T-helper 17 cell (primary cell): Measurements from ENCODE around the gene B3GNT3. TPM values are rescaled to one million over a fixed set of nuclear protein-coding genes. Genes with fewer than 3 reads are reported as not detected.

ENCODE experiments used
- ATAC-seq: fragments of 150-1000 bp; cut with Tn5 transposase; 2 replicates; pipeline ENCODE4 v1.10.0; 2021; ENCODE audit warnings: mild to moderate bottlenecking, moderate library complexity
- DNase-seq, 3 donors: peaks; one replicate each; pipeline versions ENCODE4 v3.0.0 to v3.0.0-alpha.2; 2020 to 2021
- H3K9me3 ChIP-seq: one replicate; pipeline ENCODE4 v1.7.0; 2013; ENCODE audit warnings: low read length, mild to moderate bottlenecking; ENCODE audit not compliant: control insufficient read depth, poor library complexity, severe bottlenecking
- H3K27ac Mint-ChIP-seq: one replicate; pipeline ENCODE4 v1.8.0; 2022; ENCODE audit warnings: mild to moderate bottlenecking, moderate library complexity, mixed read lengths
- H3K27me3 Mint-ChIP-seq: one replicate; pipeline ENCODE4 v1.8.0; 2022; ENCODE audit warnings: mixed read lengths
- H3K36me3 Mint-ChIP-seq: one replicate; pipeline ENCODE4 v1.8.0; 2022; ENCODE audit warnings: low read depth, mixed read lengths
- H3K4me1 Mint-ChIP-seq: one replicate; pipeline ENCODE4 v1.8.0; 2022; ENCODE audit warnings: mild to moderate bottlenecking, mixed read lengths
- H3K4me3 Mint-ChIP-seq: one replicate; pipeline ENCODE4 v1.8.0; 2022; ENCODE audit warnings: mild to moderate bottlenecking, moderate library complexity, mixed read lengths
- total RNA-seq, 4 donors: library from RNA in 2 of 4; stranded (reverse) in 2 of 4; gene quantifications; one replicate each; pipeline ENCODE4 v1.2.3 and lab custom pipeline; 2022 to 2026

B3GNT3 gene
- total RNA-seq, 2 donors from 2014 or later, result 0.52 to 0.94 TPM

DNA sequence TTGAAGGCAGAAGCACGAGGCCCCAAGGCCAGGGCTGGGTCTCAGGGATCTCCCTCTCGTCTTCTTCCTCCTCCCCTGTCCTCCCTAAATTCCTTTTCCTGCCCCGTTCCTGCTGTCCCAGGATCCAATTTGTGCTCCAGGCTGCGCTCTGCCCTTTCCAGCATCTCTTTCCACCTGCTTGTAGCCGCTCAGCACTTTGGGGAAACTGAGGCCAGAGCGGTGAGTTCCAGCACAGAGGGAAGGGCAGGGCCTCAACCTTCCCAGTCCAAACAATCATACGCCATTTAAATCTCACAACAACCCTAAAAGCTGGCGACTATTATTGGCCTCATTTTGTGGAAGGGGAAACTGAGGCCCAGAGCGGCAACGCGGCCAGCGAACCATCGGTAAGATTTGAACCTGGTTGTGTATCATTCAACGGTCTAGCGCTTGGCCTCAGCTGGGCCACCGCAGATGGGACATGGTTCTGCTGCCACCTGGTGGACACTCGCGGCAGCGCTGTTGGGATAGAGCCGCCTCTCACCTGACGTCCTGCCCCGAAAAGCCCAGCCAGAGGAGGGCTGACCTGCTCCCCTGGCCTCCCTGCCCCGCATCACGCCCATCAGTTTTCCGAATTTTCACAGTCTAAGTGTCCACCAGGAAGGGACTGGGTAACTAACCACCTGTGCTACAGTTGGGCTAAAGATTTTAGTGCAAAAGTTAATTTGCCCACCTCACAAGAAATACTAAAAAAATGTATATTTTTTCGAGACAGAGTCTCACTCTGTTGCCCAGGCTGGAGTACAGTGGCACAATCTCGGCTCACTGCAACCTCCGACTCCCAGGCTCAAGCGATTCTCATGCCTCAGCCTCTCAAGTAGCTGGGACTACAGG is 60.6 kb downstream of the B3GNT3 start:
- Mint-ChIP-seq H3K4me1 (peaks cover 29% of the 10 kb centered on the region), H3K36me3 (peaks cover 2% of the 10 kb centered on the region), H3K27me3 (no peaks in the 10 kb centered on the region), H3K4me3 (no peak overlapping the region), H3K27ac (peak overlapping the region; percentile 57)
- DNase-seq (peak; percentile 78 to 96 (median 81)), ATAC-seq (peak; percentile 18)
- no peaks in the 10 kb centered on the region for H3K9me3 ChIP-seq

DNA sequence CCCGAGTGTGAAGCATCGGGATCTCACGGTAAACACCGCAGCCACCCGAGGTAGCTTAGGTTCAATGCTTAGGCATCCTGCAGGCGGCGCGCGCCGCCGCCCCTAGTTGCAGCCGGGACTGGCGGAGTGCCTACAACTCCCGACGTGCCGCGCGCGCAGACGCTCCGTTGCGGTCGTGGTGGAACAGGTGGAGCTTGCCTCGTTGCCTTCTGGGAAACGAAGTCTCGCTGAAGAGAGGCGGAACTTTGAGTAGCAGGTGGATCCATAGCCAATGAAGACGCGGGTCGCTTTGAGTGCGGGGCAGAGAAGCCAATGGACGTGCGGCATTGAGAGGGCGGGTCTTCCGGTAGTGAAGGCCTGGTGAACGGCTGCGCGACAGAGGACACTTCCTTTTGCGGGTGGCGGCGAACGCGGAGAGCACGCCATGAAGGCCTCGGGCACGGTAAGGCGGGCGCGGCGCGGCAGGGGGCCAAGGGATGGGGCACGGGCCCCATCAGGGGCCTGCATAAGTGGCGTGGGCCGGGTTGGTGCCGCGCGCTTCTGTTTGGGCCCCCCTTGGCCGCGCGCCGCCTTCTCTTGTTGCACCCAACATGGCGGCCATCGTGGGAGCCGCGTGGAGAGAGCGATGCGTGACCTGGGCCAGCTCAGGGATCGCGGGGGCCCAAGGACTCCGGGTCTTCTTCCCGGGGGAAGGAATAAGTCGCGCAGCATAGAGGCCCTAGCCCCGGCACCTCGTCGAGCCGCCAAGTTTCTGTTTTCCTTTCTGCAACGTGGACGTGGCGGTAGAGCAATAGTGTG is 64.8 kb downstream of the B3GNT3 start, which contains the start of gene RPL18A:
Gene RPL18A, plus strand, starts transcription at position 378 of the 798 bp plus-strand sequence. Its CDS starts 47 bp downstream, at position 425.
- H3K4me3 Mint-ChIP-seq, result peak within 1 kb of the TSS; percentile 97
- peak within 1 kb of the TSS; percentile 93 for H3K27ac Mint-ChIP-seq
- DNase-seq, result peak; percentile 92 to 98 (median 98)
- H3K9me3 ChIP-seq, result no peaks in the 10 kb centered on the region
- H3K4me1 Mint-ChIP-seq, result peaks cover 28% of the 10 kb centered on the region
- no peaks in the 10 kb centered on the region for H3K27me3 Mint-ChIP-seq
- peak; percentile 96 for ATAC-seq
- peaks cover 2% of the 10 kb centered on the region for H3K36me3 Mint-ChIP-seq

DNA sequence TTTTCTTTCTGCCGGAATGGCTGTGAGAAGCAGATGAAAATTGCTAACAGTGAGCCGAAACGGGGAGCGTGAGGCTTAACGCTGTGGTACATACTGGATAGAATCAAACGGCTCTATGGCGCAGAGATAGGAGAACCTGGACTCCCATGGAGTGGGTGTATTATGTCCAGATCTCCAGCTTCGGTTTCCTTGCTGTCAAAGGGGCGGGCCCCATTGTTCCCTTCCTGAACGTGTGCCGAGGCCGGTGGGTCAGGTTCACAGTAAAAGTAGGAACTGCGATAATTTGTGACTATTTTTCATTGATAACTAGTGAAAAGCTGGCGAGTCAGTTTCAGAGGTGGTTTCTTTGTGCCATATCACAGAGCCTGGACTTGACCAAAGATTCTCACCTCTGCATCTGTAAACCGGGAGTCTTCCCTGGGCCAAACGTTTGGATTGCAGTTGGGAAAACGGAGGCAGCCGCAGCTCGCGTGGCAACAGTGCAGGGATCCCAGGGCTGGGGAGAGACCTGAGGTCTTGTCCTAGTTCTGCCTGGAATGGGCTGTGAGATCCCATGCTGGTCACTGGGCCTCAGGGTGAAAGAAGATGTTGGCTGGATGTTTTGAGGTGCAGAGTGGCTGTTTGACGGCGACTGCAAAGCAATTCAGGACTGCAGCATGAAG is 65.5 kb downstream of the B3GNT3 start:
- Mint-ChIP-seq H3K4me3 (peak overlapping the region; percentile 97), H3K4me1 (peaks cover 26% of the 10 kb centered on the region), H3K27me3 (no peaks in the 10 kb centered on the region), H3K36me3 (peaks cover 2% of the 10 kb centered on the region), H3K27ac (peak overlapping the region; percentile 93)
- DNase-seq, result no peak
- no peaks in the 10 kb centered on the region for H3K9me3 ChIP-seq
- no peak for ATAC-seq

DNA sequence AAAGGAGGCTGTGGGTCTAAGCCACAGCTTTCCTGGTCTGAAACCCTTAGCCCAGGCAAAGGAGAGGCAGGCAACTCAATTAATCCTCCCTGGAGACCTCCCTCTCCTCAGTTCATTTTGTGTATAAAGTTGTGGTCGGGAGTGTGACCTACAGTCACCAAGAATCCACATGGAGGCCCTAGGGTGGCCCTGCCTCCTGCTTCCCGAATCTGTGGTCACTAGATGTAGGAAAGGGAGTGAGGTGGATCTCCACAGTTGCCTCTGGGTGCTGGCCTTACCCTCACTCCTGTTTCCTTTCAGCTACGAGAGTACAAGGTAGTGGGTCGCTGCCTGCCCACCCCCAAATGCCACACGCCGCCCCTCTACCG is 66.0 kb downstream of the B3GNT3 start:
- no peaks in the 10 kb centered on the region for H3K9me3 ChIP-seq
- Mint-ChIP-seq H3K4me1 (peaks cover 23% of the 10 kb centered on the region), H3K27me3 (no peaks in the 10 kb centered on the region), H3K4me3 (peak overlapping the region; percentile 97), H3K36me3 (peaks cover 2% of the 10 kb centered on the region), H3K27ac (peak overlapping the region; percentile 93)
- no peak for DNase-seq
- ATAC-seq, result no peak

DNA sequence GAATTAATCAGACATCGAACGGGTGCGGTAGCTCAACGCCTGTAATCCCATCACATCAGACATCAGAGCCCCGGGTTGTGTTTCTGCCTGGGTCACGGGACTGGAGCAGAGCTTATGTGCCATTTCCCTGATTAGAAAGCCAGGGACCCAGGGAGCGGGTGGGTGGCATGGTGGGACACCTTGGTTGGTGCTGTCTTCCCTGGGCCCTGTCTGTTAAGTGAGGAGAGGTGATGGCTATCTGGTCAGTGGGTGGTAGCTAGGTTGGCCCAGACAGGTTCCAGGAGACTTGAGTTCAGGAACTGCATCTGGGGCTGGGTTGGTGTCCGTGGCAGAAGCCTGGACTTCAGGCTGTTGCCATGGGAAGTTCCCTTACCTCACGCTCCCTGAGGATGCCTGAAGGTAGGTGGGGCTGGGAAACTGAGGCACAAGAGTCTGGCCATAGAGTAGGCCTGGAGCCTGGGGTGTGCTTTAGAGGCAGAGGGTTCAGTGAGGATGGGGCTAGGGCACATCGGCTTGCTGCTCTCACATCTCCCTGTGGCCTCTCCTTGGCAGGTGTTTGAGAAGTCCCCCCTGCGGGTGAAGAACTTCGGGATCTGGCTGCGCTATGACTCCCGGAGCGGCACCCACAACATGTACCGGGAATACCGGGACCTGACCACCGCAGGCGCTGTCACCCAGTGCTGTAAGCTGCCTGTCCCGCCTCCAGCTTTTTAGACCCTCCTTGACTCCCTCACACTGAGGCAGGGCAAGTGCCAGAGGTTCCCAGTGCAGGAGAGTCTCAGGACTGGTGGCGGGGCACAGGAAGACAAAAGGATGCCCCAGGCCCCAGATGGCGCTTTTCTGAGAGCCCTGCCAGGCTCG is 66.8 kb downstream of the B3GNT3 start:
- no peak for ATAC-seq
- Mint-ChIP-seq H3K4me1 (peaks cover 25% of the 10 kb centered on the region), H3K27ac (peak overlapping the region; percentile 93), H3K36me3 (peaks cover 2% of the 10 kb centered on the region), H3K4me3 (peak overlapping the region; percentile 97), H3K27me3 (no peaks in the 10 kb centered on the region)
- no peak for DNase-seq
- no peaks in the 10 kb centered on the region for H3K9me3 ChIP-seq

DNA sequence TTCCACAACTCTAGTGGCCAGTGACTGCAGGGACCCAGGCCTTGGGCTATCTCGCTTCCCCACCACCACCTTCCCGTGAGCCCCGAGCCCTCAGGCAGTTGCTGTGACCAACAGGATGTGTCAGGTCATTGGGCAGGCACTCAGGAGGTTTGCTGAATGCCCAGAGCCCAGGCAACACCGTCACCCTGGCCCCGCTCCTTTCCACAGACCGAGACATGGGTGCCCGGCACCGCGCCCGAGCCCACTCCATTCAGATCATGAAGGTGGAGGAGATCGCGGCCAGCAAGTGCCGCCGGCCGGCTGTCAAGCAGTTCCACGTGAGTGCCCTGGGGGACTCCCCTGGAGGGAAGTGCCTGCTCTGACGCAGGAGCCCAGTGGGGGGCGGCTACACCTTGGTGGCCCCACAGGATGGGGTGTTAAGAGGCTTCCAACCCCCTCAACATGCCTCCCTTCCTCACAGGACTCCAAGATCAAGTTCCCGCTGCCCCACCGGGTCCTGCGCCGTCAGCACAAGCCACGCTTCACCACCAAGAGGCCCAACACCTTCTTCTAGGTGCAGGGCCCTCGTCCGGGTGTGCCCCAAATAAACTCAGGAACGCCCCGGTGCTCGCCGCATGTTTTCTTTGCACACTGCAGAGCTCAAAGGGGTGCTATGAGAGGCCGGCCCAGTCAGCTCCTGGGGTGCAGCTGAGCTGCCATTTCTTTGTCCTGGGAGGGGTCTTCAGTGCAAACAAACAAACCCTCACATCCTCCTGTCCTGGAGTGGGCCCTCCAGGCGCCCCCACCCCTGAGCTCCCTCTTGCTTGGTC is 68.0 kb downstream of the B3GNT3 start:
- H3K9me3 ChIP-seq, result no peaks in the 10 kb centered on the region
- H3K4me3 Mint-ChIP-seq, result peak overlapping the region; percentile 47
- H3K27ac Mint-ChIP-seq, result peak overlapping the region; percentile 93
- H3K36me3 Mint-ChIP-seq, result peaks cover 2% of the 10 kb centered on the region
- ATAC-seq (no peak), DNase-seq (no peak)
- H3K27me3 Mint-ChIP-seq, result no peaks in the 10 kb centered on the region
- peaks cover 25% of the 10 kb centered on the region for H3K4me1 Mint-ChIP-seq

Other genes with a start within 250 kb of the B3GNT3 start
- 10 to 100 TPM; 42.1 to 42.4 TPM for gene COLGALT1, start 239.5 kb upstream of the B3GNT3 start, total RNA-seq
- not detected for gene UNC13A, start 106.8 kb upstream of the B3GNT3 start, total RNA-seq
- gene MAP1S, start 75.7 kb upstream of the B3GNT3 start, total RNA-seq, result 10 to 100 TPM; 34.6 to 36.0 TPM
- 10 to 100 TPM; 69.2 to 71.9 TPM for gene FCHO1, start 43.7 kb upstream of the B3GNT3 start, total RNA-seq
- 1 to 10 TPM; 5.0 to 9.1 TPM for gene INSL3, start 26.4 kb downstream of the B3GNT3 start, total RNA-seq
- 100 to 1,000 TPM; 149 to 211 TPM for gene JAK3, start 52.8 kb downstream of the B3GNT3 start, total RNA-seq
- 1,000 to 10,000 TPM; 3,447 to 3,486 TPM for gene RPL18A, start 64.8 kb downstream of the B3GNT3 start, total RNA-seq
- gene SLC5A5, start 76.8 kb downstream of the B3GNT3 start, total RNA-seq, result 1 to 10 TPM; 1.3 to 2.0 TPM
- gene CCDC124, start 137.9 kb downstream of the B3GNT3 start, total RNA-seq, result 10 to 100 TPM; 21.8 to 27.0 TPM
- not detected for gene KCNN1, start 172.0 kb downstream of the B3GNT3 start, total RNA-seq
- 100 to 1,000 TPM; 165 to 166 TPM for gene ARRDC2, start 213.0 kb downstream of the B3GNT3 start, total RNA-seq